Ovary (tissue), 3 donors: ENCODE results near the gene MTG1.

ENCODE experiments used
- POLR2A ChIP-seq: fragments of 450-650 bp; IDR thresholded peaks from one replicate; pipeline ENCODE4 v1.6.1; 2017; ENCODE audit warnings: antibody characterized with exemption, mild to moderate bottlenecking, moderate library complexity
- TF ChIP-seq, protein P1 (sequence below), 3 donors: fragments of 450-650 bp in 2 of 3; fragments of 200-600 bp in 1 of 3; IDR thresholded peaks; one replicate each; pipeline versions ENCODE4 v1.5.1 to v1.8.0; 2016 to 2022; ENCODE audit warnings: antibody characterized with exemption in 3 of 3, mild to moderate bottlenecking in 1 of 3
- donor health status: DM: no; HTN: no; CAD: no.

- TF ChIP-seq, protein P1, sequence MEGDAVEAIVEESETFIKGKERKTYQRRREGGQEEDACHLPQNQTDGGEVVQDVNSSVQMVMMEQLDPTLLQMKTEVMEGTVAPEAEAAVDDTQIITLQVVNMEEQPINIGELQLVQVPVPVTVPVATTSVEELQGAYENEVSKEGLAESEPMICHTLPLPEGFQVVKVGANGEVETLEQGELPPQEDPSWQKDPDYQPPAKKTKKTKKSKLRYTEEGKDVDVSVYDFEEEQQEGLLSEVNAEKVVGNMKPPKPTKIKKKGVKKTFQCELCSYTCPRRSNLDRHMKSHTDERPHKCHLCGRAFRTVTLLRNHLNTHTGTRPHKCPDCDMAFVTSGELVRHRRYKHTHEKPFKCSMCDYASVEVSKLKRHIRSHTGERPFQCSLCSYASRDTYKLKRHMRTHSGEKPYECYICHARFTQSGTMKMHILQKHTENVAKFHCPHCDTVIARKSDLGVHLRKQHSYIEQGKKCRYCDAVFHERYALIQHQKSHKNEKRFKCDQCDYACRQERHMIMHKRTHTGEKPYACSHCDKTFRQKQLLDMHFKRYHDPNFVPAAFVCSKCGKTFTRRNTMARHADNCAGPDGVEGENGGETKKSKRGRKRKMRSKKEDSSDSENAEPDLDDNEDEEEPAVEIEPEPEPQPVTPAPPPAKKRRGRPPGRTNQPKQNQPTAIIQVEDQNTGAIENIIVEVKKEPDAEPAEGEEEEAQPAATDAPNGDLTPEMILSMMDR (IDR thresholded peaks at IDR 0.05): no peak
- TF ChIP-seq POLR2A: no peak
These were observed 29.1 kb upstream of the MTG1 start for GRCh38 chr10:133364645-133365431.
